HG02884 (cell line): ENCODE results near the gene STXBP1.
"Not testable (repeated sequence)": the region's sequence is repeated elsewhere in the genome, so short reads cannot be mapped to it uniquely, and the experiment has no call there.

Experiments
- ATAC-seq: cut with Tn5 transposase; IDR thresholded peaks from one replicate; pipeline ENCODE4 v1.9.1; 2021; ENCODE audit warnings: mild to moderate bottlenecking, moderate library complexity; ENCODE audit not compliant: unreplicated experiment

STXBP1 gene

GRCh38 chr9:127577194-127577593, 34.9 kb upstream of the STXBP1 start:
- ATAC-seq = not testable (repeated sequence)

- no peak for ATAC-seq
Observed at GRCh38 chr9:127578627-127578951, 33.5 kb upstream of the STXBP1 start.

- no peak for ATAC-seq
Observed at GRCh38 chr9:127578952-127579853, 32.9 kb upstream of the STXBP1 start.

GRCh38 chr9:127580366-127580765, 31.7 kb upstream of the STXBP1 start:
- ATAC-seq = no peak

- no peak for ATAC-seq
Observed at GRCh38 chr9:127580879-127581475, 31.1 kb upstream of the STXBP1 start.

- not testable (repeated sequence) for ATAC-seq
Observed at GRCh38 chr9:127584474-127584805, 27.6 kb upstream of the STXBP1 start.

- ATAC-seq = no peak
Observed at GRCh38 chr9:127585161-127585819, 26.8 kb upstream of the STXBP1 start.

DNA sequence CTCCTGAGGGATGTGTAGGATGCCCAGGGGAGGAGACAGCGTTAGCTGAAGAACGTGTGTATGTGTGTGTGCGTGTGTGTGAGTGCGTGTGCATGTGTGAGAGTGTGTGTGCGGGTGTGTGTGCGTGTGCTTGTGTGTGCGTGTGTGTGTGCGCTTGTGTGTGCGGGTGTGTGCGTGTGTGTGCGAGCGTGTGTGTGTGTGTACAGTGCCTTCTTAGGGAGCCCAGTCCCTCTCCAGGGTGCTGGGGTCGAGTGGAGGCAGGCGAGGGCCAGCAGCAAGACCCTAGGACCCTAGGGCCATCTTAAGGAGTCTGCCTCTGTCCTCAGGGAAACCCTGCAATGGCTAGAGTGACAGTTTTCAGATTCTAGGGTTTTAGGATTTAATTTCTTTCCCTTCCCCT, 26.0 kb upstream of the STXBP1 start:
- ATAC-seq = no peak

DNA sequence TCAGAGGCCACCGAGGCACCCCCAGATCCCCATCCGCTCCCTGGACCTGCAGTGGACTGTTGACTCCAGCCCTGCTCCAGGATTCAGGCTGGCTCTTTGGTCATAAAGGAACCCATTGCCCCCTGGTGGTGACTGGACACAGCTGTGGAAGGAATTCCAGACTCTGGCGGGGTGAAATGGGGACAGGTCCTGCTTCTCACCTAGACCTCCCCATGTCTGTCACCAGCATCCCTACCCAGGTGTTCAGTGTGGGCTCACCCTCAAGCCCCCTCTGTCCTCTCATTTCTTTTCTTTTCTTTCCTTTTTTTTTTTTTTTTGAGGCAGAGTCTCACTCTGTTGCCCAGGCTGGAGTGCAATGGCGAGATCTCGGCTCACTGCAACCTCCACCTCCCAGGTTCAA, 25.5 kb upstream of the STXBP1 start:
- ATAC-seq = no peak

DNA sequence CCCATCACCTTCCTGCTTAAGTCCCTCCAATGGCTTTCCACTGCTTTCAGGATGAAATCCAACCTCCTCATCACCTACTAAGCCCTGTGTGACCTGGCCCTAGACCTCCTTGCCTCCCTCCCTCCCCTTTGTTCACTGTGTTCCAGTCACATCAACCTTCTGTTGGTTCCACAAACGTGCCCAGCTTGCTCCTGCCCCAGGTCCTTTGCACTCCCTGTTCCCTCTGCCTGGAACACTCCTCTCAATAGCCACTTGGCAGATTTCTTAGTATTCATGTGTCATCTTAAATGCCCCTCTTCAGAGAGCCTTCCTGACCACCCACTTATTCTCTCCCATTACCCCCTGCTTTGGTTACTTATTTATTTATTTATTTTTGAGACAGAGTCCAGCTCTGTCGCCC, 24.1 kb upstream of the STXBP1 start:
- no peak for ATAC-seq

GRCh38 chr9:127588740-127589506, 23.2 kb upstream of the STXBP1 start:
- ATAC-seq = no peak

GRCh38 chr9:127589955-127590370, 22.1 kb upstream of the STXBP1 start:
- ATAC-seq = no peak

DNA sequence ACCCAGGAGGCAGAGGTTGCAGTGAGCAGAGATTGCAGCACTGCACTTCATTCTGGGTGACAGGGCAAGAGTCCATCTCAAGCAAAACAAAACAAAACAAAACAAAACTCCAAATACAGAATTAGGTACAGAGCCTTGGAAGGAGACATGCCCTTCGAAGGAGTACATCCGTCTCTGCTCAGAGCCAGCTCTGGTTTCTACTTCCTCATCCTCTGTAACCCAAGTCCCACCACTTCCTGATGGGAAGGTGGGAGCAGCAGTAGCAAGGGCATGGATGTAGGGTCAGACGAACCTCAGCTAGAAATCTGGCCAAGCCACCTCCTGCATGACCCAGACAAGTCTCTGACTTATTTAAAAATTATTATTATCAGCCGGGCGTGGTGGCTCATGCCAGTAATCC, 16.5 kb upstream of the STXBP1 start:
- no peak for ATAC-seq

- no peak for ATAC-seq
Observed at GRCh38 chr9:127598839-127599549, 13.1 kb upstream of the STXBP1 start.

GRCh38 chr9:127599550-127599891, 12.6 kb upstream of the STXBP1 start:
- no peak for ATAC-seq

DNA sequence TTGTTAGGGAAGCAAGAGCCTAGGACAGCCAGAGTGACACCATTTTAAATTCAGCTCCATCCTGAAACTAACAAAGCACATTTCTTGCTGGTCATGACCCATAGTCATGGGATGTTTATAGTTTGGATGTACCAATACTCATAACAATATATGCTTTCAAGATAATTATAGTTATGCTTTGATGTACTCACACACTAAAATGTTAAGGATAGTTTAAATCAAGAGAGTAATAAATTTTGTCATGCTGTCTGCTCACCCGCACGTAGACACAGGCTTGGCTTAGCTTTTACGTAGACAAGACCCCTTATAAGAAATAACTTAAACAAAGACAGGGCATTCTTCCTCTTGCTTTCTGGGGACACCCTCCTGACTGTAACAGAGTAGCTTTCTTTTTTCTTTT, 8.9 kb upstream of the STXBP1 start:
- ATAC-seq = no peak

GRCh38 chr9:127606043-127606442, 6.0 kb upstream of the STXBP1 start:
- ATAC-seq = no peak

GRCh38 chr9:127608104-127608966, 3.7 kb upstream of the STXBP1 start:
- no peak for ATAC-seq

GRCh38 chr9:127611603-127611898, 526 bp upstream of the STXBP1 start:
- no peak for ATAC-seq

DNA sequence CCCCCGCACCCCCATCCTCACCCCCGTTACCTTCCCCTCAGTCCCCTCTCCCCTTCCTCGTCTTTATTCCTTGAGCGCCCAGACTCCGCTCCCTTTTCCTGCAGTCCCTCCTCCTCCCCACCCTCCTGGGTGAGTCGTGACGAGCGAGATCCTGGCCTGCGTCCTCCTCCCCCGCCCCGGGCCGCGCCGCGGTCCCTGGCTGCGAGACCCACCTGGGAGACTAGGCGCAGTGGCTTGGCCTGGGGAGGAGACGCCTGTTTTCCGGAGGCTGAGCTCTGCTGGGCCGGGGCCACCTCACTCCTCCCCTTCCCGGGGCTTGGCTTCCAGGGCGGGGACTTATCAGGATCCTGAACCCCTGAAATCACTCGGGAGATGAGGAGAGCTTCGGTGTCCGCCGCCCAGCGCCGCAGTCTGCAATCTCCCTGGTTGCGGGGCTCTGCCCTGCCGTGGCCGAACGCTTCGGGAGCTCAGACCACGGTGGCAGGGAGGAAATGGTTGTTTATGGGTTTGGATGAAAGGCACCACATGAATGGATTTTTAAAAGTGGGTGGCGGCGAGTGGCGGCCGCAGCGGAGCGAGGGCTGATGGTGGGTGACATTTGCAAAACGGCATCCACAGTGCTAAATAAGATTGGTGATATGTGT, 984 bp downstream of the STXBP1 start:
- ATAC-seq = no peak
